Activated CD4-positive, alpha-beta memory T cell treated with anti-CD3 and anti-CD28 coated beads for 36 hours (primary cell): ENCODE data around the gene NR6A1. TPM values are rescaled to one million over a fixed set of nuclear protein-coding genes. Genes with fewer than 3 reads are reported as not detected.

ENCODE experiments used
- CTCF ChIA-PET: fragments of 350-600 bp; sonication (Branson Sonifier 250); formaldehyde crosslinking; loops from one replicate; lab custom pipeline; 2021; ENCODE audit warnings: antibody characterized with exemption, inconsistent platforms; lab: Charles Lee
- POLR2A ChIA-PET: fragments of 350-600 bp; sonication (Branson Sonifier 250); formaldehyde crosslinking; loops from one replicate; lab custom pipeline; 2021; ENCODE audit warnings: antibody characterized with exemption; lab: Charles Lee
- DNase-seq: peaks from one replicate; pipeline ENCODE4 v3.0.0-alpha.2; 2020
- H3K27ac Mint-ChIP-seq: one replicate; pipeline ENCODE4 v1.8.0; 2021; ENCODE audit warnings: mixed read lengths
- H3K27me3 Mint-ChIP-seq: one replicate; pipeline ENCODE4 v1.8.0; 2021; ENCODE audit warnings: mixed read lengths
- H3K36me3 Mint-ChIP-seq: one replicate; pipeline ENCODE4 v1.8.0; 2021; ENCODE audit warnings: mixed read lengths
- H3K4me1 Mint-ChIP-seq: one replicate; pipeline ENCODE4 v1.8.0; 2021; ENCODE audit warnings: low read depth, mixed read lengths
- H3K4me3 Mint-ChIP-seq: one replicate; pipeline ENCODE4 v1.8.0; 2021; ENCODE audit warnings: mild to moderate bottlenecking, mixed read lengths
- H3K9me3 Mint-ChIP-seq: one replicate; pipeline ENCODE4 v1.8.0; 2021; ENCODE audit warnings: mixed read lengths
- intact Hi-C: fragments of 100-400 bp; cut with micrococcal nuclease; formaldehyde crosslinking; loops from one replicate; pipeline ENCODE4 v1.15.1; 2023
- total RNA-seq, 2 experiments: library from RNA; stranded (reverse); gene quantifications; one replicate each; pipeline ENCODE4 v1.2.3, GENCODE V29; 2021

The NR6A1 gene
- total RNA-seq, 2 experiments from 2014 or later: 0.61 to 0.83 TPM

DNA sequence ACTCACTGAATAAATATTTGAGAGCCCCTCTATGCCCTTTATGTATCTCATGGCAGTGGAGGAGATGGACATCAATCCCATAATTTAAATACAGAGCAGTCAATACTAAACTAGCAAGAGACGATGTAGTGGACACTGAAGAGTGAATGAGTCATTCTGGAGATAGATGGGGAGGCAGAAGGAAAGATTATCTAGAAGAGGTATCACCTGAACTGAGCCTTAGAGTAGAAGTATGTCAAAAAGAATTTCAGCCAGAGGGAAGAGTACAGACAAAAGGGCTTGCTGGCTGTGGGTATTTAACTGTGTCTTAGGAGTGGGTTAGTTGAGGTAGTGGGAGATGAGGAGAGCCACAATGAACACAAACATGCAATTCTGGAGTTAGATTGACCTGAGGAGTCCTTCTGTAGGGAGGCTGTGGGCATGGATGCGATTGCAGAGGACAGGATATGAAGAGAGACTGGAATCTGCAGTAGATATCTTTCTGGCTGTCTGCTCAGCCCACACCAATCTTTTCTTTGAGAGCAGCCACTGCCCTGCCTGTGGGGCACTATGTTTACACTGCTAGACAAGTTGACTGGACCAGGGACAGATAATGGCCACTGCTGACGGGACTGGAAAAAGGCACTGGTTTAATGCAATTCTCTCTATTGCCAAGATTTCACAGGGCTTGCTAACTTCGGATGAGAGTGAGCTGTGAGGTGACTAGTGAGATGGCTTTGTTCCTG lies 200.0 kb downstream of the NR6A1 start:
- intact Hi-C loops: no loop called here
- H3K27ac Mint-ChIP-seq: no peak overlapping the region
- ChIA-PET POLR2A (no interaction called here), CTCF (no interaction called here)
- peaks cover 6% of the 10 kb centered on the region for H3K27me3 Mint-ChIP-seq
- H3K4me1 Mint-ChIP-seq: no peaks in the 10 kb centered on the region
- DNase-seq: no peak
- no peaks in the 10 kb centered on the region for H3K36me3 Mint-ChIP-seq
- H3K4me3 Mint-ChIP-seq: no peak overlapping the region
- no peaks in the 10 kb centered on the region for H3K9me3 Mint-ChIP-seq

GRCh38 chr9:124569942-124570341 lies 201.2 kb downstream of the NR6A1 start:
- Mint-ChIP-seq H3K27me3 (peaks cover 6% of the 10 kb centered on the region), H3K9me3 (no peaks in the 10 kb centered on the region), H3K27ac (no peak overlapping the region), H3K36me3 (no peaks in the 10 kb centered on the region), H3K4me1 (no peaks in the 10 kb centered on the region), H3K4me3 (no peak overlapping the region)
- ChIA-PET POLR2A (no interaction called here), CTCF (no interaction called here)
- no peak for DNase-seq
- intact Hi-C loops: no loop called here

DNA sequence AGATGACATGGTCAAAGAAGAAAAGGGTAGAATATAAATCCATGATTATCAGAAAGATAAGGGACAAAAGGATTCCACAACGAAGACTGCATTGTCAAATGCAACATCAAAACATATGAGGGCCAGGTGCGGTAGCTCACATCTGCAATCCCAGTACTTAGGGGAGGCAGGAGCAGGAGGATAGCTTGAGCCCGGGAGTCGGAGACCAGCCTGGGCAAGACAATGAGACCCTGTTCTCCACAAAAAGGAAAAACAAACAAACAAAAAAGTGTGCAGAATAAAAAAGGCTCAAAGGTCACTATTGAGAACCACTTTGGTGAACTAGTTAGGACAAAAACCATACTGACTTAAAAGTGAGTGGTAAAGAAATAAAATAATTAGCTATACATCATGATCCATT lies 203.7 kb downstream of the NR6A1 start:
- intact Hi-C loops: no loop called here
- Mint-ChIP-seq H3K9me3 (no peaks in the 10 kb centered on the region), H3K4me3 (no peak overlapping the region), H3K4me1 (no peaks in the 10 kb centered on the region), H3K36me3 (no peaks in the 10 kb centered on the region), H3K27ac (no peak overlapping the region), H3K27me3 (peaks cover 4% of the 10 kb centered on the region)
- ChIA-PET POLR2A (no interaction called here), CTCF (interaction anchor here (0.6 to 2.0 kb wide), 3 partner anchors 16 to 378 kb away, joined by 3 to 4 read pairs (median 3); no protein-coding TSS in a partner anchor)
- no peak for DNase-seq

DNA sequence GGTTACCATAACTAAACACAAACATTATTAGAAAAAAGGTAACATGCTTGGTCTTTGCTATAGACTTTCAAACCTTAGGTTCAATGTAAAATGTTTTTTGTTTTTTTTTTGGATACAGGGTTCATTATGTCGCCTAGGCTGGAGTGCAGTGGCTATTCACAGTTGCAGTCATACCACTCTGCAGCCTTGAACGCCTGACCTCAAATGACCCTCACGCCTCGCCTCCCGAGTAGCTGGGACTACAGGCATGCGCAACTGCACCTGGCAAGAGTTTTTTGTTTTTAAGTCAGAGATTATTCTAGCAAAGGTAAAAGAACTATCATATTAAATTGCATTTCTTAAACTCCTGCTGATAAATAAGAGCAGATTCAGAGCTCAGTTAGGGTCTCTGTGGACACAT lies 208.8 kb downstream of the NR6A1 start:
- intact Hi-C loops: no loop called here
- ChIA-PET CTCF (interaction anchor here (1.4 kb wide), 1 partner anchor 10 kb away, joined by 5 read pairs; no protein-coding TSS in a partner anchor), POLR2A (no interaction called here)
- no peak overlapping the region for H3K4me3 Mint-ChIP-seq
- DNase-seq: no peak
- H3K36me3 Mint-ChIP-seq: no peaks in the 10 kb centered on the region
- peaks cover 6% of the 10 kb centered on the region for H3K27me3 Mint-ChIP-seq
- no peak overlapping the region for H3K27ac Mint-ChIP-seq
- H3K4me1 Mint-ChIP-seq: no peaks in the 10 kb centered on the region
- H3K9me3 Mint-ChIP-seq: no peaks in the 10 kb centered on the region

DNA sequence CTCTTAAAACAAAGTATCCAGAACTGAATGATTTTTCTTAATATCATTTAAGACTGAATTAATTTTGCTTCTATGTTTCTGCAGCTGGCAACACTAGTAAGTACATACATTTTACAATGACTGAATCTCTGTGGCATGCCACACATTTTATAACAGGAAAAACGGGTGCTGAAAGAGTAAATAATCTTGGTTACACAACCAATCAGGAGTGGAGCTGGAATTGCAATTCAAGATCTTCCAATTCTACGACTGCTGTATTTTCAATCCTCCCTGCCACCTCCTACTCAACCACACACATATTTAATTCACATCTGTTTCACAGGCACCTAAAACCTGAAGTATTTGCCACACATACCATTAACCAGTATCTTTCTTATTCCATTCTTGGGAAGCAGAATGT lies 211.2 kb downstream of the NR6A1 start:
- Mint-ChIP-seq H3K36me3 (no peaks in the 10 kb centered on the region), H3K4me1 (no peaks in the 10 kb centered on the region), H3K4me3 (no peak overlapping the region), H3K27ac (no peak overlapping the region), H3K27me3 (peaks cover 7% of the 10 kb centered on the region), H3K9me3 (no peaks in the 10 kb centered on the region)
- no peak for DNase-seq
- ChIA-PET CTCF (no interaction called here), POLR2A (no interaction called here)
- intact Hi-C loops: no loop called here

- H3K27ac Mint-ChIP-seq: no peak overlapping the region
- no peak for DNase-seq
- intact Hi-C loops: no loop called here
- no peak overlapping the region for H3K4me3 Mint-ChIP-seq
- H3K27me3 Mint-ChIP-seq: peaks cover 9% of the 10 kb centered on the region
- POLR2A ChIA-PET: no interaction called here
- no peaks in the 10 kb centered on the region for H3K4me1 Mint-ChIP-seq
- H3K36me3 Mint-ChIP-seq: no peaks in the 10 kb centered on the region
- no peaks in the 10 kb centered on the region for H3K9me3 Mint-ChIP-seq
- CTCF ChIA-PET: no interaction called here
Observed at GRCh38 chr9:124558777-124559470, 212.2 kb downstream of the NR6A1 start.

DNA sequence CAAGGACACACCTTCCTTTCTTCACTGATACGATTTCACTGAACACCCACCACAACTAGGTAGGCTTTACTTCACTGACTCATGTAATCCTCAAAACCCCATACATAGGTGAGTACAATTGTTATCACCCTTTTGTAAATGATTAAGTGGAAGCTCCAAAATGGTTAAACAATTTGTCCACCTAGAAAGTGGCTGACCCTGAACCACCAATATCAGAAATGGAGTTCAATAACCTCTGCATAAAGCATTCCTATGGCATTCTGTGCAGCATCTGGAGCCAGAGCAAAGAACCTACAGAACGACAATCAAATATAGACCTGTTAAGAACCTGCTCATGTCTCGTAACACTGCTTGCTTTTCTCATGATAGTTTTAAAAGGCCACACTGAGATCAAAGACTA lies 213.2 kb downstream of the NR6A1 start:
- intact Hi-C loops: no loop called here
- Mint-ChIP-seq H3K9me3 (no peaks in the 10 kb centered on the region), H3K27me3 (peaks cover 7% of the 10 kb centered on the region), H3K4me3 (no peak overlapping the region), H3K4me1 (no peaks in the 10 kb centered on the region), H3K36me3 (no peaks in the 10 kb centered on the region), H3K27ac (no peak overlapping the region)
- no peak for DNase-seq
- ChIA-PET CTCF (interaction anchor here (0.8 kb wide), 1 partner anchor 21 kb away, joined by 4 read pairs; no protein-coding TSS in a partner anchor), POLR2A (no interaction called here)

GRCh38 chr9:124555043-124555442 lies 216.1 kb downstream of the NR6A1 start:
- Mint-ChIP-seq H3K4me3 (no peak overlapping the region), H3K4me1 (no peaks in the 10 kb centered on the region), H3K27ac (no peak overlapping the region), H3K27me3 (peaks cover 5% of the 10 kb centered on the region), H3K9me3 (no peaks in the 10 kb centered on the region), H3K36me3 (no peaks in the 10 kb centered on the region)
- intact Hi-C loops: no loop called here
- no peak for DNase-seq
- ChIA-PET CTCF (interaction anchor here (1.3 to 1.4 kb wide), 2 partner anchors 9 to 18 kb away, joined by 5 to 8 read pairs; no protein-coding TSS in a partner anchor), POLR2A (no interaction called here)

DNA sequence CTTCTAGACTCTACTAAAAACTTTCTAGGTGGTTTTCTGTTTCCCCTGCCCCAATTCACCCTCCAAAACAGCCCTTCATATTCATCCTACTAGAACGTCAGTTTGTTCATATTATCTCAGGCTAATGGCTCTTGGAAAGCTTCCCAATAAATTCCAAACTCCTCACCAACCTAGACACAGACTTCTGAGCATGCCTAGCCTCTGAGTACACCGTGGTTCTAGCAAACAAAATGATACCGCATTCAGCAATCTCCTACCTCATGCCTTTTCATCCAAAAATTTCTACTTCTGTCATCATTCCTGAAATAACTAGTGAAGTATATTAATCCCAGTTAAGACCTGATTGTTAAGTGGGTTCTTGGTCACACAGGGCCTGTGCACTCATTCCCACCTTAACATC lies 217.4 kb downstream of the NR6A1 start:
- Mint-ChIP-seq H3K9me3 (no peaks in the 10 kb centered on the region), H3K4me3 (no peak overlapping the region), H3K4me1 (no peaks in the 10 kb centered on the region), H3K27ac (no peak overlapping the region), H3K27me3 (peaks cover 9% of the 10 kb centered on the region), H3K36me3 (no peaks in the 10 kb centered on the region)
- CTCF ChIA-PET: interaction anchor here (1.5 kb wide), 1 partner anchor 63 kb away, joined by 4 read pairs; no protein-coding TSS in a partner anchor
- DNase-seq: no peak
- POLR2A ChIA-PET: no interaction called here
- intact Hi-C loops: no loop called here

- CTCF ChIA-PET: interaction anchor here (0.6 to 2.3 kb wide), 7 partner anchors 10 to 1696 kb away, joined by 3 to 13 read pairs (median 6); no protein-coding TSS in a partner anchor
Observed at GRCh38 chr9:124552273-124552605, 218.9 kb downstream of the NR6A1 start.

DNA sequence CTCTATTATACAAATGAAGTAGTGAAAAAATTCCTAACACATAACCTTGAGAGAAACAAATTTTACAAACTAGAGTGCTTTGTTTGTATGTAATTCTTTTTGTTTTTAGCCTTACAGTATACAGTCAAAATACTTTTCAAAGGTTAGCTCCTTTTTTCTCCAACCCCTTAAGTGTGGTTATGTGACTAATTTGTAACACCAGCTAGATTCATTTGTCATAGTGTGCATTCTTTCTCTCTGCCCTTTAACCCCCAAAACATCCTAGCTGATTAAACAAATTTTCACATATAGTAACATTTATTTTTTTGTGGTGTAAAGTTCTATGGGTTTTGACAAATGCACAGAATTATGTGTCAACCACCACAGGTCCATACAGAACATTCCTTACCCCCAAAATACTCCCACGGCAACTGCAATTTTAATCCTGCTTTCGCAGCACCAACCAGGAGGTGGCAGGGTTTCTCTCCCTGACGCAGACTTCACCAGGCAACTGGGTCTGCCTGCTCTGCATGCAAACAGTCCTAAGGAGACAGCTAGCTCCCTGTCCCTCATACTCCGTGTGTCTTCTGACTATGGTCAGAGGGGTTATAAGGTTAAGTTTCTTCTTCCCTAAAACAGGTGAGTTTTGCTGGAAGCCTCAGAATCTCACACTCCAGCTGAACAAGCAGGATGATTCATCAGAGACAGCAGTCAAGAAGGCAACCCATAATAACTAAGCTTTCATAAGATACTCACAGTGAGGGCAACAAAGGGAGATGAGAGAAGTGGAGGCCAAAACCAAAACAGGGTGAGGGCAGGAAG lies 219.4 kb downstream of the NR6A1 start:
- ChIA-PET POLR2A (no interaction called here), CTCF (interaction anchor here (0.6 to 2.3 kb wide), 11 partner anchors 10 to 1695 kb away, joined by 3 to 13 read pairs (median 4); no protein-coding TSS in a partner anchor)
- intact Hi-C loops: loop anchor here (2.0 kb wide), 1 partner anchor 161 kb away; no protein-coding TSS in a partner anchor
- H3K27ac Mint-ChIP-seq: no peak overlapping the region
- H3K9me3 Mint-ChIP-seq: no peaks in the 10 kb centered on the region
- H3K27me3 Mint-ChIP-seq: peaks cover 11% of the 10 kb centered on the region
- no peaks in the 10 kb centered on the region for H3K4me1 Mint-ChIP-seq
- peak; percentile 47 for DNase-seq
- no peaks in the 10 kb centered on the region for H3K36me3 Mint-ChIP-seq
- no peak overlapping the region for H3K4me3 Mint-ChIP-seq

More at GRCh38 chr9:124552273-124552605, 218.9 kb downstream of the NR6A1 start:
- POLR2A ChIA-PET: no interaction called here
- H3K9me3 Mint-ChIP-seq: no peaks in the 10 kb centered on the region
- H3K27me3 Mint-ChIP-seq: peaks cover 13% of the 10 kb centered on the region
- no peak overlapping the region for H3K27ac Mint-ChIP-seq
- no peak overlapping the region for H3K4me3 Mint-ChIP-seq
- H3K4me1 Mint-ChIP-seq: no peaks in the 10 kb centered on the region
- no peak for DNase-seq
- H3K36me3 Mint-ChIP-seq: no peaks in the 10 kb centered on the region
- intact Hi-C loops: no loop called here

DNA sequence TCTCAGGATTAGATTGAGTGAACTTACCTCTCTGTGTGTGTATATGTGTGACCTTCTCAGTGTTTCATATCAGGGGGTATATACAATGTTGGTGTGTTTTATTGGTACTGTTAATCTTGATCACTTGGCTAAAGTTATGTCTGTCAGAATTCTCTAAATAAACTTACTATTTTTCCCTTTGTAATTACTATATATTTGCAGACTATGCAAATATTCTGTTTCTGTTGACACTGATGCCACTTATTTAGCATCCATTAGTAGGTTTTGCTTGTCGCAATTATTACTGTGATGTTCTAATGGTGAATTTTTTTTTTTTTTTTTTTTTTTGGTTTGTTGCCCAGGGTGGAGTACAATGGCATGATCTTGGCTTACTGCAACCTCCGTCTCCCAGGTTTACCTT lies 221.0 kb downstream of the NR6A1 start:
- POLR2A ChIA-PET: no interaction called here

More for the DNA sequence above, 221.0 kb downstream of the NR6A1 start:
- Mint-ChIP-seq H3K9me3 (no peaks in the 10 kb centered on the region), H3K36me3 (no peaks in the 10 kb centered on the region), H3K27me3 (peaks cover 10% of the 10 kb centered on the region), H3K4me3 (no peak overlapping the region), H3K4me1 (no peaks in the 10 kb centered on the region), H3K27ac (no peak overlapping the region)
- intact Hi-C loops: loop anchor here (2.0 kb wide), 1 partner anchor 163 kb away; no protein-coding TSS in a partner anchor
- CTCF ChIA-PET: interaction anchor here (0.9 to 2.3 kb wide), 2 partner anchors 13 to 67 kb away, joined by 3 to 8 read pairs; no protein-coding TSS in a partner anchor
- no peak for DNase-seq
